ENCODE measurements around the gene PLD1.

GRCh38 chr3:171566803-171567422 is 243.4 kb downstream of the PLD1 start:
- TF ChIP-seq EP300 (IDR thresholded peaks at IDR 0.05) (no peak), CTCF (IDR thresholded peaks at IDR 0.05) (peak in 2 of 3 donors; percentile 66 to 71), POLR2A (IDR thresholded peaks at IDR 0.05) (no peak)
